ENCODE measurements around the gene SSTR4. TPM values are rescaled to one million over a fixed set of nuclear protein-coding genes. Genes with fewer than 3 reads are reported as not detected.

SSTR4 gene
- total RNA-seq, 4 donors from 2014 or later = not detected

- H3K4me3 ChIP-seq = no peak overlapping the region
- 84 to 85% methylated on average over 2 of the region's 2 CpGs for WGBS, 2 donors
- no peaks in the 10 kb centered on the region for H3K4me1 ChIP-seq
Measured at GRCh38 chr20:23003881-23004460, 31.1 kb upstream of the SSTR4 start.

GRCh38 chr20:23005776-23006175 is 29.3 kb upstream of the SSTR4 start:
- H3K4me1 ChIP-seq = peaks cover 0 to 9% (median 0%) of the 10 kb centered on the region in 3 donors
- H3K27ac ChIP-seq = no peak overlapping the region
- H3K27me3 ChIP-seq = no peaks in the 10 kb centered on the region
- no peak overlapping the region for H3K4me3 ChIP-seq
- no peaks in the 10 kb centered on the region for H3K36me3 ChIP-seq
- DNase-seq = no peak
- H3K9me3 ChIP-seq = no peaks in the 10 kb centered on the region
- intact Hi-C loops (cut with DNase I) = no loop called here
- TF ChIP-seq CTCF (IDR thresholded peaks at IDR 0.05) (no peak), POLR2A (IDR thresholded peaks at IDR 0.05) (no peak)

More at GRCh38 chr20:23003881-23004460, 31.1 kb upstream of the SSTR4 start:
- Histone ChIP-seq H3K27me3 (no peaks in the 10 kb centered on the region), H3K36me3 (no peaks in the 10 kb centered on the region), H3K9me3 (no peaks in the 10 kb centered on the region), H3K27ac (no peak overlapping the region)
- TF ChIP-seq CTCF (IDR thresholded peaks at IDR 0.05) (no peak), POLR2A (IDR thresholded peaks at IDR 0.05) (no peak)
- DNase-seq = no peak
- intact Hi-C loops (cut with DNase I) = no loop called here

GRCh38 chr20:23007462-23007861 is 27.6 kb upstream of the SSTR4 start:
- 100% methylated on average over 1 to 3 of the region's 3 CpGs for WGBS, 2 donors
- no peak for DNase-seq
- Histone ChIP-seq H3K27ac (no peak overlapping the region), H3K4me3 (no peak overlapping the region), H3K27me3 (no peaks in the 10 kb centered on the region), H3K9me3 (no peaks in the 10 kb centered on the region), H3K36me3 (no peaks in the 10 kb centered on the region), H3K4me1 (peaks cover 0 to 9% (median 0%) of the 10 kb centered on the region in 3 donors)
- TF ChIP-seq CTCF (IDR thresholded peaks at IDR 0.05) (no peak), POLR2A (IDR thresholded peaks at IDR 0.05) (no peak)
- intact Hi-C loops (cut with DNase I) = no loop called here

GRCh38 chr20:23007886-23008655 is 27.0 kb upstream of the SSTR4 start:
- Histone ChIP-seq H3K9me3 (no peaks in the 10 kb centered on the region), H3K27me3 (no peaks in the 10 kb centered on the region), H3K4me3 (no peak overlapping the region), H3K27ac (no peak overlapping the region), H3K36me3 (no peaks in the 10 kb centered on the region), H3K4me1 (peaks cover 0 to 9% (median 0%) of the 10 kb centered on the region in 3 donors)
- TF ChIP-seq CTCF (IDR thresholded peaks at IDR 0.05) = no peak
- TF ChIP-seq POLR2A (IDR thresholded peaks at IDR 0.05) = no peak
- DNase-seq = no peak
- WGBS, 2 donors = 90 to 91% methylated on average over 6 to 8 of the region's 9 CpGs
- intact Hi-C loops (cut with DNase I) = no loop called here

- Histone ChIP-seq H3K4me3 (no peak overlapping the region), H3K9me3 (no peaks in the 10 kb centered on the region), H3K27ac (no peak overlapping the region), H3K36me3 (no peaks in the 10 kb centered on the region), H3K4me1 (peaks cover 0 to 13% (median 0%) of the 10 kb centered on the region in 3 donors), H3K27me3 (no peaks in the 10 kb centered on the region)
- TF ChIP-seq POLR2A (IDR thresholded peaks at IDR 0.05) (no peak), CTCF (IDR thresholded peaks at IDR 0.05) (no peak)
- intact Hi-C loops (cut with DNase I) = no loop called here
- DNase-seq = no peak
- WGBS, 2 donors = 85 to 90% methylated on average over 2 of the region's 2 CpGs
Measured at GRCh38 chr20:23008667-23009066, 26.4 kb upstream of the SSTR4 start.

Measured in esophagus squamous epithelium (tissue), 5 donors.